Measurements from ENCODE around the gene CDC25B. TPM values are rescaled to one million over a fixed set of nuclear protein-coding genes. Genes with fewer than 3 reads are reported as not detected.

The CDC25B gene
- total RNA-seq, 1 donor from 2014 or later = 29.4 TPM

- Mint-ChIP-seq H3K9me3 (no peaks in the 10 kb centered on the region), H3K27me3 (ENCODE audit: low read depth) (peaks cover 36% of the 10 kb centered on the region), H3K27ac (peak within 1 kb of the TSS; percentile 89), H3K4me1 (peaks cover 47% of the 10 kb centered on the region), H3K36me3 (no peaks in the 10 kb centered on the region), H3K4me3 (peak within 1 kb of the TSS; percentile 48)
- TF ChIP-seq CTCF (IDR thresholded peaks at IDR 0.05; ENCODE audit: unreplicated experiment) = peak; percentile 28
- peak in 1 of 2 experiments; percentile 64 for DNase-seq (ENCODE audit: low spot score in 2 of 2, unreplicated experiment in 2 of 2)
Measured at GRCh38 chr20:3781153-3781910, 14.8 kb upstream of the CDC25B start, which contains the start of gene SPEF1. TSS of gene SPEF1 (minus strand) at chr20:3781448. CDS start at chr20:3781287, 161 bp downstream.

GRCh38 chr20:3782597-3782996 lies 13.5 kb upstream of the CDC25B start:
- Mint-ChIP-seq H3K4me1 (peaks cover 45% of the 10 kb centered on the region), H3K4me3 (no peak overlapping the region), H3K9me3 (no peaks in the 10 kb centered on the region), H3K27ac (peak overlapping the region; percentile 89), H3K27me3 (ENCODE audit: low read depth) (peaks cover 26% of the 10 kb centered on the region), H3K36me3 (no peaks in the 10 kb centered on the region)
- no peak for DNase-seq (ENCODE audit: low spot score in 2 of 2, unreplicated experiment in 2 of 2)
- TF ChIP-seq CTCF (IDR thresholded peaks at IDR 0.05; ENCODE audit: unreplicated experiment) = no peak

GRCh38 chr20:3783068-3783489 lies 13.0 kb upstream of the CDC25B start:
- H3K9me3 Mint-ChIP-seq = no peaks in the 10 kb centered on the region
- no peak for DNase-seq (ENCODE audit: low spot score in 2 of 2, unreplicated experiment in 2 of 2)
- no peak for TF ChIP-seq CTCF (IDR thresholded peaks at IDR 0.05; ENCODE audit: unreplicated experiment)
- H3K36me3 Mint-ChIP-seq = no peaks in the 10 kb centered on the region
- H3K4me1 Mint-ChIP-seq = peaks cover 45% of the 10 kb centered on the region
- peaks cover 23% of the 10 kb centered on the region for H3K27me3 Mint-ChIP-seq (ENCODE audit: low read depth)
- peak overlapping the region; percentile 93 for H3K27ac Mint-ChIP-seq
- peak overlapping the region; percentile 37 for H3K4me3 Mint-ChIP-seq

GRCh38 chr20:3783511-3784195 lies 12.5 kb upstream of the CDC25B start:
- peak overlapping the region; percentile 93 for H3K27ac Mint-ChIP-seq
- no peak for TF ChIP-seq CTCF (IDR thresholded peaks at IDR 0.05; ENCODE audit: unreplicated experiment)
- no peaks in the 10 kb centered on the region for H3K36me3 Mint-ChIP-seq
- H3K4me3 Mint-ChIP-seq = peak overlapping the region; percentile 37
- H3K27me3 Mint-ChIP-seq (ENCODE audit: low read depth) = peaks cover 17% of the 10 kb centered on the region
- no peak for DNase-seq (ENCODE audit: low spot score in 2 of 2, unreplicated experiment in 2 of 2)
- H3K4me1 Mint-ChIP-seq = peaks cover 42% of the 10 kb centered on the region
- no peaks in the 10 kb centered on the region for H3K9me3 Mint-ChIP-seq

- Mint-ChIP-seq H3K36me3 (no peaks in the 10 kb centered on the region), H3K4me3 (peak overlapping the region; percentile 57), H3K27ac (no peak overlapping the region), H3K4me1 (peaks cover 42% of the 10 kb centered on the region), H3K27me3 (ENCODE audit: low read depth) (peaks cover 12% of the 10 kb centered on the region), H3K9me3 (no peaks in the 10 kb centered on the region)
- no peak for TF ChIP-seq CTCF (IDR thresholded peaks at IDR 0.05; ENCODE audit: unreplicated experiment)
- DNase-seq (ENCODE audit: low spot score in 2 of 2, unreplicated experiment in 2 of 2) = no peak
Measured at GRCh38 chr20:3784216-3784853, 11.8 kb upstream of the CDC25B start.

Data from mesothelial cell of epicardium (in vitro differentiated cells).